Posterior cingulate gyrus (tissue), 11 donors: ENCODE results near the gene GALNT18.

Experiments used
- DNase-seq, 10 donors: peaks; one replicate each; pipeline versions ENCODE4 v3.0.0 to v3.0.0-alpha.2; 2020 to 2021; ENCODE audit warnings: mixed read lengths in 3 of 10
- intact Hi-C: fragments of 100-400 bp; cut with DNase I; formaldehyde crosslinking; loops from one replicate; pipeline ENCODE4 v1.15.1; 2023

GALNT18 gene

DNA sequence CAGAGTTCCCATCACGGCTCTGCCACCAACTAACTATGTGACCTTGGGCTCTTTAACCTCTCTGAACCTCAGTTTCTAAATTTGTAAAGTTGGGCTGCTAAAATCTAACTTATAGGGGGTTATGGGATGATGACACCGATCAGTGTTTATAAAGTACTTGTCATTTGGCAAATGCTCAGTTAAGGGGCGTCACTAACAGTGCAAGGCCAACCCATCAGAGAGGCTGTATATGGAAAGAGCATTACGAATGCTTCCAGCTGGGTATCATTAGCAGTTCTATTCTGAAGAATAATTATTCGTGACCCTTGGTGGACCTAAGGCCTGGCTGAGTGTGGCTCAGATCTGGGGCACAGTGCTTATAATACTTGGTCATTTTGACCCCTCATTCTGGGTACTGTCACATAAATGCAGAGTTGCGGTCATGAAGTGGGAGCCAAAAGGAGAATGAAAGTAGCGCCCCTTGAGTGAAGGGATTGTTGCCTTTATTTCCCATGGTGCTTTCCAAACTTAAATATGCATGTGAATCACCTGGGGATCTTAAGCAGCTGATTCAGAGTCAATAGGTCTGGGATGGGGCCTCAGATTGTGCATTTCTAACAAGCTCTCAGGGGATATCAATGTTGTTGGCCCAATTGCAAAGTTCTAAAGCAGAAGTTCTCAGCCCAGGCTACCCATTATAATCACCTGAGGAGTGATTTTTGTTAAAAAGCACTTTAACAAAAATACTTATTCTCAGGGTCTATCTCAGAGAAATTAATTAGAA, 384.6 kb downstream of the GALNT18 start:
- DNase-seq: no peak
- intact Hi-C loops: no loop called here

- intact Hi-C loops: no loop called here
- DNase-seq: no peak
Measured at GRCh38 chr11:11236498-11237059, 385.2 kb downstream of the GALNT18 start.

- intact Hi-C loops: no loop called here
- no peak for DNase-seq
Measured at GRCh38 chr11:11231763-11232162, 390.0 kb downstream of the GALNT18 start.

GRCh38 chr11:11230802-11231562, 390.8 kb downstream of the GALNT18 start:
- no peak for DNase-seq
- intact Hi-C loops: no loop called here

- DNase-seq: no peak
- intact Hi-C loops: no loop called here
Measured at GRCh38 chr11:11230087-11230486, 391.7 kb downstream of the GALNT18 start.

DNA sequence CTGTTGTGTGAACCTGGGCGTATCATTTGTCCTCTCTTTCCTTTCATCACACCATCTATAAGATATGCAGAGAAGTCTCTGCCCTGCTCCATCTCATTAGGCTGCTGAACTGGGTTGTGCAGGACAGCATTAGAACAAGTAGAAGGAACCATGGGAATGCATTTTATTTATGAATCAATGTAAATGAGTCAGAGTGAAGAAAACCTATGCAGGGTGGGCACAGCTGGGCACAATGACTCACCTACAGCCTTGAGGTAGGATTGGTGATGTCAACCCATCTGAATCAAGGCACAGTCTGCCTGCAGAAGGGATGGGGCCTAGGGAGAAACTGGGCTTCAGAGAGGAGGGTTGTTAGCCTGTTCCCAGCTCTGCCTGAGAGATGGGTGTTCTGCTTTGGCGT, 392.2 kb downstream of the GALNT18 start:
- no peak for DNase-seq
- intact Hi-C loops: no loop called here

DNA sequence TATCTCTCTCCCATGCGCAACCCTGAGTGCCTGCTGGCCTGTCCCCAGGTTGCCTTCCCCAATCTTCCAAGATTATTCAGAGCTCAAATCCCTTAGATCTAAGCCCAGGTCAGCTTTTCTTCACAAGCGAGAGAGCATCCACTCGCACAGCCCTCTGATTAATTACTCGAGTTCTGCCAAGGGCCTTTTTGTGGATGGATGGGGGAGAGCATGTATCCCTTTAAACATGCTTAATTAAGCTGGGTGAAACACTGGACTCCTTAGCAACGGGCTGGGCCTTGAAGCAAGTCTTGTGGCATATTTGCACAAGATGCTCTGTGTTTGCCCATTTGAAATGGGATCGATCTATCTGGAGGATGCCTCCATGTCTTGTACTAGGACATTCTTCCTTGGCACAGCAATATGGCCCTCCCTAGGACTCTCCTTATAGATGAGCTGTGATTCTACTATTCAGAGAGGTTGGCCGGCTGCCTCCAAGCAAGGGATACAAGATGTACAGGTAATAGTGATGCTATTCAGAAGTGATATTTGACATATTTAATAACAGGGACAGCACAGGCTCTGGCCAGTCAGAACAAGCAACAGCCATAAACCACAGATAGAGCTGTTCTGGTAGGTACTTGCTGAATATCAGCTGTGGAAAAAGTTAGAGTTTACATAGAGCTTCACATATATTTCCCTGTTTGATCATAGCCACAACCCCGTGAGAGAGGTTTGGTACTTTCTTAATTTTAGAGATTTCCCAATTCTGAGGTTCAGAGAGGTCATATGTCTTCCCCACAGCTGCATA, 394.3 kb downstream of the GALNT18 start:
- intact Hi-C loops: no loop called here

More for the DNA sequence above, 394.3 kb downstream of the GALNT18 start:
- no peak for DNase-seq
